H9 (cell line): Measurements from ENCODE around the gene PSMA6. TPM values are rescaled to one million over a fixed set of nuclear protein-coding genes. Genes with fewer than 3 reads are reported as not detected.
"Not testable (repeated sequence)": the region's sequence is repeated elsewhere in the genome, so short reads cannot be mapped to it uniquely, and the experiment has no call there.

Source experiments
- DNase-seq: peaks from one replicate; pipeline ENCODE4 v3.0.0-alpha.2; 2017
- H2AFZ ChIP-seq: one replicate; pipeline ENCODE4 v1.6.1; 2013; ENCODE audit warnings: mild to moderate bottlenecking, low read length, control low read depth, moderate library complexity
- H2AK5ac ChIP-seq: 2 replicates; pipeline ENCODE4 v1.6.1; 2013; ENCODE audit warnings: low read length, control low read depth, mixed read lengths; ENCODE audit not compliant: insufficient read length
- H2BK120ac ChIP-seq: one replicate; pipeline ENCODE4 v1.6.1; 2013; ENCODE audit warnings: low read depth, mild to moderate bottlenecking, low read length, control low read depth, inconsistent platforms; ENCODE audit not compliant: poor library complexity, severe bottlenecking
- H2BK12ac ChIP-seq: 2 replicates; pipeline ENCODE4 v1.6.1; 2013; ENCODE audit warnings: low read length, control low read depth, mixed read lengths, low read depth; ENCODE audit not compliant: insufficient read length
- H2BK15ac ChIP-seq: 2 replicates; pipeline ENCODE4 v1.6.1; 2013; ENCODE audit warnings: low read depth, low read length, control low read depth
- H2BK20ac ChIP-seq: one replicate; pipeline ENCODE4 v1.6.1; 2013; ENCODE audit warnings: low read depth, mild to moderate bottlenecking, low read length, control low read depth, inconsistent platforms; ENCODE audit not compliant: poor library complexity, severe bottlenecking
- H2BK5ac ChIP-seq: 2 replicates; pipeline ENCODE4 v1.6.1; 2013; ENCODE audit warnings: low read length, control low read depth, mixed read lengths; ENCODE audit not compliant: insufficient read length
- H3K14ac ChIP-seq: 2 replicates; pipeline ENCODE4 v1.6.1; 2013; ENCODE audit warnings: low read length, control low read depth; ENCODE audit not compliant: insufficient read depth
- H3K18ac ChIP-seq: 2 replicates; pipeline ENCODE4 v1.6.1; 2013; ENCODE audit warnings: low read depth, mild to moderate bottlenecking, mixed read lengths, low read length, control low read depth; ENCODE audit not compliant: insufficient read length
- H3K23ac ChIP-seq: 2 replicates; pipeline ENCODE4 v1.6.1; 2013; ENCODE audit warnings: low read length, control low read depth, mixed read lengths, low read depth; ENCODE audit not compliant: insufficient read length
- H3K23me2 ChIP-seq: 2 replicates; pipeline ENCODE4 v1.6.1; 2013; ENCODE audit warnings: low read depth, mild to moderate bottlenecking, mixed read lengths, low read length, control low read depth; ENCODE audit not compliant: insufficient read length, poor library complexity, severe bottlenecking
- H3K27ac ChIP-seq: 2 replicates; pipeline ENCODE4 v1.5.1; 2013; ENCODE audit warnings: low read length, control low read depth, mixed read lengths, low read depth; ENCODE audit not compliant: insufficient read length
- H3K27me3 ChIP-seq: 2 replicates; pipeline ENCODE4 v1.6.1; 2013; ENCODE audit warnings: low read length, control low read depth, inconsistent platforms; ENCODE audit not compliant: insufficient read depth
- H3K4ac ChIP-seq: 2 replicates; pipeline ENCODE4 v1.6.1; 2013; ENCODE audit warnings: low read depth, mild to moderate bottlenecking, control low read depth, inconsistent platforms, low read length, moderate library complexity
- H3K4me1 ChIP-seq: 2 replicates; pipeline ENCODE4 v1.6.1; 2013; ENCODE audit warnings: low read length, control low read depth, inconsistent platforms; ENCODE audit not compliant: insufficient read depth
- H3K4me2 ChIP-seq: 2 replicates; pipeline ENCODE4 v1.6.1; 2013; ENCODE audit warnings: low read length, control low read depth, mixed read lengths; ENCODE audit not compliant: insufficient read length, insufficient read depth
- H3K56ac ChIP-seq: 2 replicates; pipeline ENCODE4 v1.6.1; 2013; ENCODE audit warnings: low read depth, mild to moderate bottlenecking, mixed read lengths, low read length, control low read depth; ENCODE audit not compliant: insufficient read length
- H3K79me1 ChIP-seq: 2 replicates; pipeline ENCODE4 v1.6.1; 2013; ENCODE audit warnings: low read depth, mild to moderate bottlenecking, moderate library complexity, low read length, control low read depth, inconsistent platforms; ENCODE audit not compliant: insufficient read depth, poor library complexity, severe bottlenecking
- H3K79me2 ChIP-seq: 2 replicates; pipeline ENCODE4 v1.6.1; 2013; ENCODE audit warnings: low read length, control low read depth, inconsistent platforms; ENCODE audit not compliant: insufficient read depth
- H3K9ac ChIP-seq: 2 replicates; pipeline ENCODE4 v1.6.1; 2013; ENCODE audit warnings: low read length, control low read depth, mixed read lengths; ENCODE audit not compliant: insufficient read length; ENCODE audit errors: extremely low read depth
- H3K9me3 ChIP-seq: one replicate; pipeline ENCODE4 v1.6.1; 2013; ENCODE audit warnings: low read depth, low read length, inconsistent platforms; ENCODE audit not compliant: control insufficient read depth
- H3T11ph ChIP-seq: one replicate; pipeline ENCODE4 v1.6.1; 2013; ENCODE audit warnings: mild to moderate bottlenecking, low read length, control low read depth, inconsistent platforms
- H4K20me1 ChIP-seq: one replicate; pipeline ENCODE4 v1.6.1; 2013; ENCODE audit not compliant: control insufficient read depth, insufficient read length, insufficient read depth
- H4K5ac ChIP-seq: 2 replicates; pipeline ENCODE4 v1.6.1; 2013; ENCODE audit warnings: low read depth, mild to moderate bottlenecking, mixed read lengths, low read length, control low read depth; ENCODE audit not compliant: insufficient read length
- H4K8ac ChIP-seq: replicated peaks from 2 replicates; pipeline ENCODE4 v1.6.1; 2013; ENCODE audit warnings: low read length, control low read depth, mixed read lengths, low read depth; ENCODE audit not compliant: insufficient read length
- H4K91ac ChIP-seq: 2 replicates; pipeline ENCODE4 v1.6.1; 2013; ENCODE audit warnings: low read depth, mild to moderate bottlenecking, moderate library complexity, mixed read lengths, low read length, control low read depth; ENCODE audit not compliant: insufficient read length
- H3K27ac Mint-ChIP-seq, 3 experiments: 2 replicates in 2 of 3; 3 replicates in 1 of 3; pipeline ENCODE4 v1.8.0; 2020 to 2021; ENCODE audit warnings: mixed read lengths in 3 of 3, mild to moderate bottlenecking in 1 of 3, moderate library complexity in 1 of 3
- H3K27me3 Mint-ChIP-seq: 2 replicates; pipeline ENCODE4 v1.8.0; 2021; ENCODE audit warnings: low read depth, mild to moderate bottlenecking, moderate library complexity, mixed read lengths
- H3K36me3 Mint-ChIP-seq, 3 experiments: 2 replicates in 2 of 3; 3 replicates in 1 of 3; pipeline ENCODE4 v1.8.0; 2020 to 2021; ENCODE audit warnings: low read depth in 3 of 3, mixed read lengths in 3 of 3; ENCODE audit not compliant: insufficient read depth in 1 of 3
- H3K4me1 Mint-ChIP-seq, 2 experiments: 2 replicates each; pipeline ENCODE4 v1.8.0; 2020; ENCODE audit warnings: mixed read lengths in 2 of 2
- H3K4me3 Mint-ChIP-seq, 2 experiments: 2 replicates in 1 of 2; 3 replicates in 1 of 2; pipeline ENCODE4 v1.8.0; 2020 to 2021; ENCODE audit warnings: mild to moderate bottlenecking in 2 of 2, mixed read lengths in 2 of 2, moderate library complexity in 1 of 2
- H3K9me3 Mint-ChIP-seq, 2 experiments: 2 replicates in 1 of 2; 3 replicates in 1 of 2; pipeline ENCODE4 v1.8.0; 2020; ENCODE audit warnings: mild to moderate bottlenecking in 2 of 2, mixed read lengths in 2 of 2, moderate library complexity in 1 of 2
- CTCF ChIP-seq: fragments of 200-600 bp; sonication (generic); conservative IDR thresholded peaks from 3 replicates; pipeline ENCODE4 v1.8.0; 2021; ENCODE audit warnings: antibody characterized with exemption, mild to moderate bottlenecking
- WGBS: extraction: QIAGEN DNeasy Blood & Tissue Kit; methylation state at CpG from one replicate; pipeline ENCODE4 v1.1.7; 2013; ENCODE audit warnings: missing lambda C conversion rate, low lambda C conversion rate, mixed read lengths; ENCODE audit not compliant: insufficient read length; ENCODE audit errors: extremely low coverage; 5-methylcytosine and 5-hydroxymethylcytosine counted together
- total RNA-seq: library from RNA; stranded (reverse); gene quantifications from 2 replicates; pipeline ENCODE4 v1.2.1, GENCODE V29; 2021

Gene PSMA6
- total RNA-seq, 1 experiment from 2014 or later: 255 TPM

DNA sequence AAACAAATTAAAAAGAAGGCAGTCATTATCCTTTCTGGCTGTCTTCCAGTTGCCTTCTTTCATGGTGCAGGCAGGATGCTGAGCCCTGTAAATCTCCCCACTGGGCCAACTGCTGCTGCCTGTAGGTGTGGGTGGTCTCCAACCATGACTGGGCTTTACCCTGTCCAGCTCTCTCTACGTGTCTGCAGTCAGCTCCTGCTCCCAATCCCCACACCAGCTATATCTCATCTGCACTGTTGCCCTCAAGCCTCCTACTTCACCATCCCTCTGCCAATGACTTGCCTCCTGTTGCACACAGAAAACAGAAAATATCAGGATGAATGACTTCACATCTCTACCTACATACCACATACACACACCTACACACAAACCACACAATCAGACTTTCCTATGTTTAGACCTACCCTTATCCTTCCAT is 39.7 kb upstream of the PSMA6 start:
- Histone ChIP-seq H3K56ac (no peak overlapping the region), H3K9me3 (no peaks in the 10 kb centered on the region), H3T11ph (no peak overlapping the region), H3K23me2 (no peaks in the 10 kb centered on the region), H2AK5ac (no peak overlapping the region), H3K79me2 (no peaks in the 10 kb centered on the region), H3K4me2 (no peak overlapping the region), H3K14ac (no peak overlapping the region), H3K23ac (no peak overlapping the region), H4K91ac (no peak overlapping the region), H2AFZ (no peak overlapping the region), H3K4me1 (no peaks in the 10 kb centered on the region), H2BK5ac (no peak overlapping the region), H3K27ac (no peak overlapping the region), H4K8ac (no peak overlapping the region), H3K79me1 (no peaks in the 10 kb centered on the region), H3K27me3 (no peaks in the 10 kb centered on the region; the same call in 1 of the 2 replicates), H3K9ac (no peak overlapping the region), H3K4ac (no peak overlapping the region), H2BK12ac (no peak overlapping the region), H4K5ac (no peak overlapping the region), H2BK120ac (no peak overlapping the region), H4K20me1 (no peaks in the 10 kb centered on the region), H2BK20ac (no peak overlapping the region), H2BK15ac (no peak overlapping the region), H3K18ac (no peak overlapping the region)
- TF ChIP-seq CTCF: no peak
- no peak for DNase-seq
- H3K9me3 Mint-ChIP-seq: no peaks in the 10 kb centered on the region
- H3K27me3 Mint-ChIP-seq: no peaks in the 10 kb centered on the region
- WGBS: no CpG with 5 or more reads among the region's 1 CpG
- no peaks in the 10 kb centered on the region for H3K4me1 Mint-ChIP-seq
- H3K4me3 Mint-ChIP-seq: no peak overlapping the region
- H3K36me3 Mint-ChIP-seq: peaks cover 0 to 4% (median 0%) of the 10 kb centered on the region in 3 experiments; a peak in 2 of 7 replicates
- peak overlapping the region in 2 of 3 experiments; percentile 15 to 37; a peak in 3 of 7 replicates for H3K27ac Mint-ChIP-seq

DNA sequence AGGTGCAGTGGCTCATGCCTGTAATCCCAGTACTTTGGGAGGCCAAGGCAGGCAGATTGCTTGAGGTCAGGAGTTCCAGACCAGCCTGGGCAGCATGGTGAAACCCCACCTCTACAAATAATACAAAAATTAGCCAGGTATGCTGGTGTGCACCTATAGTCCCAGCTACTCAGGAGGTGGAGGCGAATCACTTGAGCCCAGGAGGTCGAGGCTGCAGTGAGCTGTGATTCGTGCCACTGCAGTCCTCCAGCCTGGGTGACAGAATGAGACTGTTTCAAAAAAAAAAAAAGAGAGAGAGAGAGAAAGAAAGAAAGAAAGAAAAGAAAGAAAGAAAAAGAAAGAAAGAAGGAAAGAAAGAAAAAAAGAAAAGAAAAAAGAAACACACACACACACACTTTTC is 39.1 kb upstream of the PSMA6 start:
- not testable (repeated sequence) for H3K36me3 Mint-ChIP-seq, H4K5ac ChIP-seq, H2BK15ac ChIP-seq, H2BK120ac ChIP-seq, H2BK5ac ChIP-seq, H4K8ac ChIP-seq, H2AFZ ChIP-seq, H4K91ac ChIP-seq, H3K14ac ChIP-seq, H3K27ac ChIP-seq, H2AK5ac ChIP-seq, H4K20me1 ChIP-seq, DNase-seq, H3K56ac ChIP-seq, H3K9ac ChIP-seq, H3K4me1 ChIP-seq, H3K4me1 Mint-ChIP-seq, H3K27ac Mint-ChIP-seq, H3K18ac ChIP-seq, H3K4me2 ChIP-seq, H2BK20ac ChIP-seq, H3K79me1 ChIP-seq, H2BK12ac ChIP-seq, H3K4ac ChIP-seq, H3T11ph ChIP-seq, H3K9me3 ChIP-seq, H3K27me3 Mint-ChIP-seq, H3K79me2 ChIP-seq, H3K9me3 Mint-ChIP-seq, H3K27me3 ChIP-seq, H3K23me2 ChIP-seq, H3K23ac ChIP-seq, H3K4me3 Mint-ChIP-seq
- no CpG with 5 or more reads among the region's 3 CpGs for WGBS
